ENCODE data around the gene GK. TPM values are rescaled to one million over a fixed set of nuclear protein-coding genes. Genes with fewer than 3 reads are reported as not detected.
A peak's percentile ranks its signal among the peaks of the same experiment; 100 is the strongest.

GK gene
- total and polyA plus RNA-seq, 4 donors: 20.2 to 84.0 (median 35.1) TPM

- no peak for ATAC-seq (ENCODE audit: insufficient read depth, low FRiP score)
- TF ChIP-seq, protein P1, sequence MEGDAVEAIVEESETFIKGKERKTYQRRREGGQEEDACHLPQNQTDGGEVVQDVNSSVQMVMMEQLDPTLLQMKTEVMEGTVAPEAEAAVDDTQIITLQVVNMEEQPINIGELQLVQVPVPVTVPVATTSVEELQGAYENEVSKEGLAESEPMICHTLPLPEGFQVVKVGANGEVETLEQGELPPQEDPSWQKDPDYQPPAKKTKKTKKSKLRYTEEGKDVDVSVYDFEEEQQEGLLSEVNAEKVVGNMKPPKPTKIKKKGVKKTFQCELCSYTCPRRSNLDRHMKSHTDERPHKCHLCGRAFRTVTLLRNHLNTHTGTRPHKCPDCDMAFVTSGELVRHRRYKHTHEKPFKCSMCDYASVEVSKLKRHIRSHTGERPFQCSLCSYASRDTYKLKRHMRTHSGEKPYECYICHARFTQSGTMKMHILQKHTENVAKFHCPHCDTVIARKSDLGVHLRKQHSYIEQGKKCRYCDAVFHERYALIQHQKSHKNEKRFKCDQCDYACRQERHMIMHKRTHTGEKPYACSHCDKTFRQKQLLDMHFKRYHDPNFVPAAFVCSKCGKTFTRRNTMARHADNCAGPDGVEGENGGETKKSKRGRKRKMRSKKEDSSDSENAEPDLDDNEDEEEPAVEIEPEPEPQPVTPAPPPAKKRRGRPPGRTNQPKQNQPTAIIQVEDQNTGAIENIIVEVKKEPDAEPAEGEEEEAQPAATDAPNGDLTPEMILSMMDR (IDR thresholded peaks at IDR 0.05; ENCODE audit: control extremely low read depth, extremely low read depth): no peak
- peaks cover 0 to 13% (median 2%) of the 10 kb centered on the region in 4 donors for H3K9me3 ChIP-seq (ENCODE audit: control insufficient read depth in 4 of 4, insufficient read depth in 3 of 4, low read length in 3 of 4)
These were observed 33.1 kb upstream of the GK start for GRCh38 chrX:30620125-30620524.

DNA sequence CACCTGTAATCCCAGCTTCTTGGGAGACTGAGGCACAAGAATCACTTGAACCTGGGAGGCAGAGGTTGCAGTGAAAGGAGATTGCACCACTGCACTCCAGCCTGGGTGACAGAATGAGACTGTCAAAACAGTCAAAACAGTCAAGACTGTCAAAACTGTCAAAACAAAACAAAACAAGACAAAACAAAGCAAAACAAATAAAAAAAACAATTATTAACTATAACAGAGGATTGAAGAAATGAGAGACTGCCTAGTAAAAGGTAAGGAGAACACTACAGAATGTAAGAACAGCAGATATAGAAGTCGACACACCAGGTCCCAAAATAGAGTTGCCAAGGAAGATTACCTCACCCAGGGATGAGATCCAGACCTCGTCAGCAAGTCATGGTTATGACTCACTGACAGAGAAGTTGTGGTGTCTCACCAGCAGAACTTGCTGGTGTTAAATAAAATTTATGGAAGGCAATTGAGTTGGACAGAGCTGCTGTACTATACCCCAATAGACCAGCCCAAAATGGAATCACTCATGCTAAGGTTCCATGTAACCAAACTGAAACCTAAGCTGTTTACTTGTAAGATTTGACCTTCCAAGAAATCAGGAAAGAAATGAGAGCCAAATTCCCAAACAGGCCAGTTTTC lies 32.1 kb upstream of the GK start:
- DNase-seq (no peak), ATAC-seq (ENCODE audit: insufficient read depth, low FRiP score) (peak; percentile 72)
- TF ChIP-seq, protein P1 (IDR thresholded peaks at IDR 0.05; ENCODE audit: control extremely low read depth, extremely low read depth): no peak
- Histone ChIP-seq H3K9ac (ENCODE audit: insufficient read depth in 1 of 2, low read length in 2 of 2) (no peak overlapping the region), H3K27me3 (ENCODE audit: control insufficient read depth in 3 of 3, insufficient read depth in 3 of 3, low read length in 2 of 3) (no peaks in the 10 kb centered on the region), H3K9me3 (ENCODE audit: control insufficient read depth in 4 of 4, insufficient read depth in 3 of 4, low read length in 3 of 4) (peaks cover 0 to 13% (median 2%) of the 10 kb centered on the region in 4 donors), H3K27ac (ENCODE audit: low read depth in 1 of 2, low read length in 1 of 2) (no peak overlapping the region), H3K4me3 (no peak overlapping the region), H3K4me1 (ENCODE audit: control insufficient read depth in 5 of 5, insufficient read depth in 5 of 5, low read length in 5 of 5) (no peaks in the 10 kb centered on the region), H3K36me3 (ENCODE audit: control insufficient read depth in 4 of 4, insufficient read depth in 4 of 4, low read length in 4 of 4) (no peaks in the 10 kb centered on the region)
- 22 to 45% methylated on average over 2 of the region's 2 CpGs for WGBS, 2 donors

More at GRCh38 chrX:30620125-30620524, 33.1 kb upstream of the GK start:
- WGBS, 2 donors: 94 to 100% methylated on average over 3 of the region's 3 CpGs
- H3K4me1 ChIP-seq (ENCODE audit: control insufficient read depth in 5 of 5, insufficient read depth in 5 of 5, low read length in 5 of 5): no peaks in the 10 kb centered on the region
- no peaks in the 10 kb centered on the region for H3K36me3 ChIP-seq (ENCODE audit: control insufficient read depth in 4 of 4, insufficient read depth in 4 of 4, low read length in 4 of 4)
- H3K27me3 ChIP-seq (ENCODE audit: control insufficient read depth in 3 of 3, insufficient read depth in 3 of 3, low read length in 2 of 3): no peaks in the 10 kb centered on the region
- no peak overlapping the region for H3K4me3 ChIP-seq
- H3K9ac ChIP-seq (ENCODE audit: insufficient read depth in 1 of 2, low read length in 2 of 2): no peak overlapping the region
- no peak overlapping the region for H3K27ac ChIP-seq (ENCODE audit: low read depth in 1 of 2, low read length in 1 of 2)
- no peak for DNase-seq

DNA sequence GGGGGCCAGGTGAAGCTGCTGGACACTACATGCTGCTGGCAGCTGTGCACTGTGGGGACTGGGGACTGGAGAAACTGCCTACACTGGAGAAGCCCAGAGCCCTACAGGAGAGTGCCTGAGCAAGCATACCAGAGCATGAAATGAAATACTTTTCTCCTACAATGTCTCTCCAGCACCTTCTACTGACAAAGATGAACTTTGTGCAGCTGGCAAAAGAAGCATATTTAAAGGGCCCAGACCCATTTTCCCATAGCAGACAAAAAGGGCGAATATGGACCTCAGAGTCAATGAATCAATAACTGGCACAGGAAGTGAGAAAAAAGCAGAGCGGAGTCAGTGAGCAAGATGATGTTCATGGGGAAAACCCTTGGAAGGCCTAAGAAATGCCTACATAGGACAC lies 30.9 kb upstream of the GK start:
- Histone ChIP-seq H3K9ac (ENCODE audit: insufficient read depth in 1 of 2, low read length in 2 of 2) (no peak overlapping the region), H3K4me3 (no peak overlapping the region), H3K27me3 (ENCODE audit: control insufficient read depth in 3 of 3, insufficient read depth in 3 of 3, low read length in 2 of 3) (no peaks in the 10 kb centered on the region), H3K27ac (ENCODE audit: low read depth in 1 of 2, low read length in 1 of 2) (no peak overlapping the region), H3K4me1 (ENCODE audit: control insufficient read depth in 5 of 5, insufficient read depth in 5 of 5, low read length in 5 of 5) (no peaks in the 10 kb centered on the region), H3K36me3 (ENCODE audit: control insufficient read depth in 4 of 4, insufficient read depth in 4 of 4, low read length in 4 of 4) (no peaks in the 10 kb centered on the region), H3K9me3 (ENCODE audit: control insufficient read depth in 4 of 4, insufficient read depth in 3 of 4, low read length in 3 of 4) (peaks cover 0 to 11% (median 2%) of the 10 kb centered on the region in 4 donors)
- ATAC-seq (ENCODE audit: insufficient read depth, low FRiP score) (no peak), DNase-seq (no peak)
- whole genome bisulfite sequencing, 2 donors: 89 to 100% methylated on average over 2 of the region's 2 CpGs
- TF ChIP-seq, protein P1 (IDR thresholded peaks at IDR 0.05; ENCODE audit: control extremely low read depth, extremely low read depth): no peak

DNA sequence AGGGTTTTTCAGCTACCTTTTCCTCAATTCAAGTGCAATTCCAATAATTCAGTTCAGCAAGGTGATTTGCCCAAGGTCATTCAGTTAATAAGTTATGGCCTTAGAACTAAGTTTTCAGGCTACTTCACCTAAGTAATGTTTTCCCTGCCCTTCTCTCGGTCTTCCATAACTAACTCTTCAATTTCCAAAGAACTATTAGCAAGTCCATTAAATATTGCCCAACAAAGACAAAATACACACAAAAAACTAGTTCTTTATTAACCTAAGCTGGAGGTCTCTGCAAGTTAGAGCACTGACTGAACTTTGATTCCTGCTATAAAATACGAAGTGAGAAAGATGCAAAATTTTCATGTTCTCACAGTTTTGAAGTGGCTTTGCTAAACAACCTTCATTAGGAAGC lies 26.8 kb upstream of the GK start:
- no peak overlapping the region for H3K4me3 ChIP-seq
- no peak for ATAC-seq (ENCODE audit: insufficient read depth, low FRiP score)
- TF ChIP-seq, protein P1 (IDR thresholded peaks at IDR 0.05; ENCODE audit: control extremely low read depth, extremely low read depth): no peak
- H3K9me3 ChIP-seq (ENCODE audit: control insufficient read depth in 4 of 4, insufficient read depth in 3 of 4, low read length in 3 of 4): peaks cover 0 to 6% (median 2%) of the 10 kb centered on the region in 4 donors
- no peaks in the 10 kb centered on the region for H3K4me1 ChIP-seq (ENCODE audit: control insufficient read depth in 5 of 5, insufficient read depth in 5 of 5, low read length in 5 of 5)
- no peaks in the 10 kb centered on the region for H3K27me3 ChIP-seq (ENCODE audit: control insufficient read depth in 3 of 3, insufficient read depth in 3 of 3, low read length in 2 of 3)
- no peaks in the 10 kb centered on the region for H3K36me3 ChIP-seq (ENCODE audit: control insufficient read depth in 4 of 4, insufficient read depth in 4 of 4, low read length in 4 of 4)
- H3K9ac ChIP-seq (ENCODE audit: insufficient read depth in 1 of 2, low read length in 2 of 2): no peak overlapping the region
- 50 to 77% methylated on average over 2 of the region's 2 CpGs for WGBS, 2 donors
- DNase-seq: no peak
- no peak overlapping the region for H3K27ac ChIP-seq (ENCODE audit: low read depth in 1 of 2, low read length in 1 of 2)

Data from lung (tissue), 12 donors.